Uterus (tissue), 4 donors: ENCODE data around the gene LRRC71. TPM values are rescaled to one million over a fixed set of nuclear protein-coding genes. Genes with fewer than 3 reads are reported as not detected.

Experiments
- DNase-seq, 2 donors: peaks; one replicate each; pipeline ENCODE4 v3.0.0-alpha.2; 2019 to 2020
- H3K27ac ChIP-seq, 2 donors: fragments of 200-600 bp; sonication (generic); 1 replicate in 1 of 2; 2 replicates in 1 of 2; pipeline ENCODE4 v1.5.1; 2016 to 2018
- H3K27me3 ChIP-seq, 2 donors: fragments of 200-600 bp; sonication (generic); one replicate each; pipeline ENCODE4 v1.5.1; 2018 to 2019; ENCODE audit warnings: control low read depth in 1 of 2
- H3K36me3 ChIP-seq, 2 donors: fragments of 200-600 bp; sonication (generic); one replicate each; pipeline ENCODE4 v1.5.1; 2019; ENCODE audit warnings: control low read depth in 1 of 2
- H3K4me1 ChIP-seq, 2 donors: fragments of 200-600 bp; sonication (generic); one replicate each; pipeline ENCODE4 v1.5.1; 2018 to 2019; ENCODE audit warnings: control low read depth in 1 of 2
- H3K4me3 ChIP-seq, 2 donors: fragments of 200-600 bp; sonication (generic); 1 replicate in 1 of 2; 2 replicates in 1 of 2; pipeline ENCODE4 v1.5.1; 2018 to 2019; ENCODE audit warnings: mild to moderate bottlenecking in 1 of 2
- H3K9me3 ChIP-seq, 2 donors: fragments of 200-600 bp; sonication (generic); one replicate each; pipeline ENCODE4 v1.5.1; 2019; ENCODE audit warnings: control low read depth in 1 of 2
- CTCF ChIP-seq, 4 experiments: fragments of 200-600 bp in 2 of 4; fragments of 450-650 bp in 2 of 4; sonication (generic) in 2 of 4; IDR thresholded peaks; one replicate each; pipeline ENCODE4 v1.5.1; 2016 to 2019; ENCODE audit warnings: antibody characterized with exemption in 4 of 4, mild to moderate bottlenecking in 2 of 4, moderate library complexity in 1 of 4
- POLR2A ChIP-seq, 2 donors: fragments of 450-650 bp; IDR thresholded peaks; one replicate each; pipeline ENCODE4 v1.6.1; 2016; ENCODE audit warnings: antibody characterized with exemption in 2 of 2, mild to moderate bottlenecking in 1 of 2, moderate library complexity in 1 of 2
- intact Hi-C: fragments of 100-400 bp; cut with DNase I; formaldehyde crosslinking; loops from one replicate; pipeline ENCODE4 v1.15.1; 2023; ENCODE audit warnings: low total_unique reads
- total RNA-seq, 4 donors: library from RNA; depleted of rRNA in 3 of 4; stranded (reverse); fragments of >200 nt in 3 of 4; gene quantifications; one replicate each; pipeline versions ENCODE4 v1.1.0 to v1.2.4, GENCODE V29; 2014 to 2023
- donor health status: DM: yes; HTN: yes; CAD: no.

Gene LRRC71
- total RNA-seq, 4 donors from 2014 or later = 0.48 to 3.8 (median 0.91) TPM; not detected in 1

- intact Hi-C loops = no loop called here
- Histone ChIP-seq H3K27ac (no peak overlapping the region), H3K4me1 (peaks cover 0 to 9% of the 10 kb centered on the region in 2 donors), H3K9me3 (no peaks in the 10 kb centered on the region), H3K27me3 (no peaks in the 10 kb centered on the region), H3K36me3 (no peaks in the 10 kb centered on the region), H3K4me3 (no peak overlapping the region)
- TF ChIP-seq CTCF (IDR thresholded peaks at IDR 0.05) (no peak), POLR2A (IDR thresholded peaks at IDR 0.05) (no peak)
- DNase-seq = no peak
These were observed 10.9 kb downstream of the LRRC71 start for GRCh38 chr1:156931211-156931952.

DNA sequence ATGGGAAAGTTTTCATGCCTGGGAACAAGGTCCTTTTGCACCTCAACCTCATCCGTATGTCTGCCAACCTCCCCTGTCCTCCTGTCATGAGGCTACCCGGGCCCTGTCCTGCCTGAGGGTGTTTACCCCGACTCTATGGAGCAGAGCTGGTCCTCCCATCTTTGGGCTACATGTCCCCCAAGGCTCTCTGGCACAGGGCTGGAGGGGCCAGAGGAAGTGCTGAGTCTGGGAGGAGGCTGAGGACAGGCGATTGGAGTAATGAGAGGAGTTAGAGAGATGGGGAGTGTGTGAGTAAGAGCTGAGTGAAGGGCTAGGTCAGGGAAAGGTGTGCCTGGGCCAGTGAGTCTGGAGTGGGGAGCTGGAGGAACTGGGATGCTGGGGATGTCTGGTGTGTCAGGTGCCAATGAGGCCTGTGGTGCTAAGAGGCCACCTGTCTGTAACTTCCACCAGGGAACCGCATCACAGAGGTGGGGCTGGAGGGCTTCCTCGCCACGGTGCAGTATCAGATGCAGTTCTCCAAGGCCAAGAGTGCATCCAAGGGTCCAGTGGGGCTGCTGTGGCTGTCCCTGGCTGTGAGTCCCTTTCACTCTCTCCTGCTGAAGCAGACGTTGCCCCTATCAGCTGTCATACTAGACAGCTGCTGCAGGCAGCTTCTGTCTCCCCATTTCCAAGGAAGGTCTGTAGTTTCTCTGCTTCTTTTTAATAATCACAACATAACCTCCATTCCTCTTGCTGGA, 11.7 kb downstream of the LRRC71 start:
- TF ChIP-seq POLR2A (IDR thresholded peaks at IDR 0.05) (no peak), CTCF (IDR thresholded peaks at IDR 0.05) (no peak)
- H3K4me3 ChIP-seq = no peak overlapping the region
- H3K36me3 ChIP-seq = no peaks in the 10 kb centered on the region
- H3K27me3 ChIP-seq = no peaks in the 10 kb centered on the region
- H3K9me3 ChIP-seq = no peaks in the 10 kb centered on the region
- no peak for DNase-seq
- no peak overlapping the region for H3K27ac ChIP-seq
- intact Hi-C loops = no loop called here
- H3K4me1 ChIP-seq = peaks cover 0 to 9% of the 10 kb centered on the region in 2 donors

GRCh38 chr1:156933136-156933535, 12.7 kb downstream of the LRRC71 start:
- Histone ChIP-seq H3K36me3 (no peaks in the 10 kb centered on the region), H3K27ac (no peak overlapping the region), H3K4me1 (no peaks in the 10 kb centered on the region), H3K27me3 (no peaks in the 10 kb centered on the region), H3K4me3 (no peak overlapping the region), H3K9me3 (no peaks in the 10 kb centered on the region)
- no peak for DNase-seq
- TF ChIP-seq POLR2A (IDR thresholded peaks at IDR 0.05) = no peak
- no peak for TF ChIP-seq CTCF (IDR thresholded peaks at IDR 0.05)
- intact Hi-C loops = no loop called here

DNA sequence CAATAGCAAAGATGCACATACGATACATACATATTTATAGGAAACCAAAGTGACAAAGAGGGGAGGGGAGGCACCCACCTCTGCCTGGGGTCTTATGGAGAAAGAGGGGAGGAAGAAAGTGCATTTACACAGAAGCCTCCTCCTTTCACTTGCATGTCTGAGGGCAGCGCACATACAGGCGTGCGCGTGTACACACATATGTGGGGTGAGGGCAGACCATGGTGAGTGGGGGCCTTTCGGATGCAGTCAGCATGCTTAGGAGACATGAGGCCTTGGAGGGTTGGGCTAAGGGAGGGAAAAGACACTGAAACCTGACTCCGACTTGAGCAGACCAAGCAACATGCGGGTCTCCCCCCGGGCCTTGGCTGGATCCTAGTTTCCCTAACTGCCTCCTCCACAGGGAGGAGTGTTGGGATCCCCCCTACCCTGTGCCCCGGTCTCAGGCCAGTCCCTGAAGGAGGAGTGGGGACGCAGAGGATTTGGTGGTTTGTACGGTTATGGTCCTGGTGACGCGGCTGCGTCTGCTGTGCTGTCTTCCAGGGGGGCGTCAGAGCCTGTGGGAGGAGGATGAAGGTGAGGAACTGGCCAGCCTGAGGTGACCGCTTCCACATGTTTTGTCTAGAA, 15.2 kb downstream of the LRRC71 start:
- H3K27me3 ChIP-seq = no peaks in the 10 kb centered on the region
- no peak for TF ChIP-seq POLR2A (IDR thresholded peaks at IDR 0.05)
- TF ChIP-seq CTCF (IDR thresholded peaks at IDR 0.05) = no peak
- H3K36me3 ChIP-seq = no peaks in the 10 kb centered on the region
- DNase-seq = no peak
- no peak overlapping the region for H3K4me3 ChIP-seq
- H3K4me1 ChIP-seq = no peaks in the 10 kb centered on the region
- H3K27ac ChIP-seq = no peak overlapping the region
- intact Hi-C loops = no loop called here
- no peaks in the 10 kb centered on the region for H3K9me3 ChIP-seq

DNA sequence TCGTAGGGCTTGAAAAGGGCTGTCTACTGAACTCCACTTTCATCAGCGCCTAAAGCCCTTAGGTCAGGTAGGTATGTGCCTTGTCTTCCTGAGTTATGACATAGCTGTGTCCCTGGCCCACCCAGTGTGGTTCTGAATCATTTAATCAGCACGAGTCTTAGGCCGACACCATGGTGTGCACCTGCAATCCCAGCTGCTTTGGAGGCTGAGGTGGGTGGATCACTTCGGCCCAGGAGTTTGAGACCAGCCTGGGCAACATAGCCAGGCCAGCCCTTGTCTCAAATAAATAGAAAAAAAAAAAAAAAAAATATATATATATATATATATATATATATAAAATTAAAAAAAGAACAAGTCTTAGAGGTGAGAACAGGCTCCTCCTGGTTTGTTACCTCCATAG, 15.8 kb downstream of the LRRC71 start:
- Histone ChIP-seq H3K4me1 (no peaks in the 10 kb centered on the region), H3K9me3 (no peaks in the 10 kb centered on the region), H3K4me3 (no peak overlapping the region), H3K27ac (no peak overlapping the region), H3K27me3 (no peaks in the 10 kb centered on the region), H3K36me3 (no peaks in the 10 kb centered on the region)
- DNase-seq = no peak
- no peak for TF ChIP-seq CTCF (IDR thresholded peaks at IDR 0.05)
- no peak for TF ChIP-seq POLR2A (IDR thresholded peaks at IDR 0.05)
- intact Hi-C loops = no loop called here
